ENCODE data around the gene EIF4EBP2. TPM values are rescaled to one million over a fixed set of nuclear protein-coding genes. Genes with fewer than 3 reads are reported as not detected.
A peak's percentile ranks its signal among the peaks of the same experiment; 100 is the strongest.

EIF4EBP2 gene
- total RNA-seq, 1 donor from 2014 or later, result 71.4 TPM

GRCh38 chr10:70364772-70365091, 39.2 kb upstream of the EIF4EBP2 start:
- peak; percentile 6 for TF ChIP-seq CTCF (IDR thresholded peaks at IDR 0.05; ENCODE audit: unreplicated experiment)
- H3K4me1 Mint-ChIP-seq, result peaks cover 9% of the 10 kb centered on the region
- no peaks in the 10 kb centered on the region for H3K36me3 Mint-ChIP-seq
- no peaks in the 10 kb centered on the region for H3K9me3 Mint-ChIP-seq
- peak overlapping the region; percentile 9 for H3K4me3 Mint-ChIP-seq
- no peaks in the 10 kb centered on the region for H3K27me3 Mint-ChIP-seq (ENCODE audit: low read depth)
- peak overlapping the region; percentile 39 for H3K27ac Mint-ChIP-seq
- DNase-seq (ENCODE audit: low spot score in 2 of 2, unreplicated experiment in 2 of 2), result no peak

GRCh38 chr10:70367195-70367796, 36.6 kb upstream of the EIF4EBP2 start:
- Mint-ChIP-seq H3K9me3 (no peaks in the 10 kb centered on the region), H3K4me3 (no peak overlapping the region)

GRCh38 chr10:70368774-70369482, 35.0 kb upstream of the EIF4EBP2 start:
- peaks cover 8% of the 10 kb centered on the region for H3K4me1 Mint-ChIP-seq
- H3K9me3 Mint-ChIP-seq, result no peaks in the 10 kb centered on the region
- peaks cover 2% of the 10 kb centered on the region for H3K36me3 Mint-ChIP-seq
- no peak for TF ChIP-seq CTCF (IDR thresholded peaks at IDR 0.05; ENCODE audit: unreplicated experiment)
- H3K4me3 Mint-ChIP-seq, result no peak overlapping the region
- H3K27me3 Mint-ChIP-seq (ENCODE audit: low read depth), result no peaks in the 10 kb centered on the region
- DNase-seq (ENCODE audit: low spot score in 2 of 2, unreplicated experiment in 2 of 2), result no peak
- H3K27ac Mint-ChIP-seq, result no peak overlapping the region

More at GRCh38 chr10:70367195-70367796, 36.6 kb upstream of the EIF4EBP2 start:
- peaks cover 9% of the 10 kb centered on the region for H3K4me1 Mint-ChIP-seq
- H3K36me3 Mint-ChIP-seq, result no peaks in the 10 kb centered on the region
- DNase-seq (ENCODE audit: low spot score in 2 of 2, unreplicated experiment in 2 of 2), result no peak
- H3K27ac Mint-ChIP-seq, result no peak overlapping the region
- TF ChIP-seq CTCF (IDR thresholded peaks at IDR 0.05; ENCODE audit: unreplicated experiment), result no peak
- no peaks in the 10 kb centered on the region for H3K27me3 Mint-ChIP-seq (ENCODE audit: low read depth)

GRCh38 chr10:70369498-70370018, 34.4 kb upstream of the EIF4EBP2 start:
- no peak overlapping the region for H3K4me3 Mint-ChIP-seq

GRCh38 chr10:70370766-70371165, 33.2 kb upstream of the EIF4EBP2 start:
- Mint-ChIP-seq H3K27me3 (ENCODE audit: low read depth) (no peaks in the 10 kb centered on the region), H3K36me3 (peaks cover 2% of the 10 kb centered on the region), H3K4me1 (no peaks in the 10 kb centered on the region), H3K27ac (no peak overlapping the region), H3K9me3 (no peaks in the 10 kb centered on the region), H3K4me3 (no peak overlapping the region)
- no peak for DNase-seq (ENCODE audit: low spot score in 2 of 2, unreplicated experiment in 2 of 2)
- no peak for TF ChIP-seq CTCF (IDR thresholded peaks at IDR 0.05; ENCODE audit: unreplicated experiment)

More at GRCh38 chr10:70369498-70370018, 34.4 kb upstream of the EIF4EBP2 start:
- no peaks in the 10 kb centered on the region for H3K27me3 Mint-ChIP-seq (ENCODE audit: low read depth)
- H3K27ac Mint-ChIP-seq, result no peak overlapping the region
- TF ChIP-seq CTCF (IDR thresholded peaks at IDR 0.05; ENCODE audit: unreplicated experiment), result no peak
- peaks cover 2% of the 10 kb centered on the region for H3K4me1 Mint-ChIP-seq
- no peak for DNase-seq (ENCODE audit: low spot score in 2 of 2, unreplicated experiment in 2 of 2)
- peaks cover 2% of the 10 kb centered on the region for H3K36me3 Mint-ChIP-seq
- no peaks in the 10 kb centered on the region for H3K9me3 Mint-ChIP-seq

Measured in mesothelial cell of epicardium (in vitro differentiated cells).